22Rv1 (cell line): ENCODE measurements around the gene DOCK3.
"Not testable (repeated sequence)": the region's sequence is repeated elsewhere in the genome, so short reads cannot be mapped to it uniquely, and the experiment has no call there.

Experiments
- H3K27ac ChIP-seq: fragments of 450-650 bp; 2 replicates; pipeline ENCODE4 v1.5.1; 2017
- ZFX ChIP-seq: fragments of 450-650 bp; IDR thresholded peaks from 2 replicates; pipeline ENCODE4 v1.6.1; 2017; ENCODE audit warnings: antibody characterized with exemption, borderline replicate concordance
- TF ChIP-seq, protein P1 (sequence below): fragments of 450-650 bp; IDR thresholded peaks from 2 replicates; pipeline ENCODE4 v1.5.1; 2017; ENCODE audit warnings: mild to moderate bottlenecking

Gene DOCK3

GRCh38 chr3:51173518-51174271 is 499.0 kb downstream of the DOCK3 start:
- no peak overlapping the region for H3K27ac ChIP-seq
- TF ChIP-seq, protein P1, sequence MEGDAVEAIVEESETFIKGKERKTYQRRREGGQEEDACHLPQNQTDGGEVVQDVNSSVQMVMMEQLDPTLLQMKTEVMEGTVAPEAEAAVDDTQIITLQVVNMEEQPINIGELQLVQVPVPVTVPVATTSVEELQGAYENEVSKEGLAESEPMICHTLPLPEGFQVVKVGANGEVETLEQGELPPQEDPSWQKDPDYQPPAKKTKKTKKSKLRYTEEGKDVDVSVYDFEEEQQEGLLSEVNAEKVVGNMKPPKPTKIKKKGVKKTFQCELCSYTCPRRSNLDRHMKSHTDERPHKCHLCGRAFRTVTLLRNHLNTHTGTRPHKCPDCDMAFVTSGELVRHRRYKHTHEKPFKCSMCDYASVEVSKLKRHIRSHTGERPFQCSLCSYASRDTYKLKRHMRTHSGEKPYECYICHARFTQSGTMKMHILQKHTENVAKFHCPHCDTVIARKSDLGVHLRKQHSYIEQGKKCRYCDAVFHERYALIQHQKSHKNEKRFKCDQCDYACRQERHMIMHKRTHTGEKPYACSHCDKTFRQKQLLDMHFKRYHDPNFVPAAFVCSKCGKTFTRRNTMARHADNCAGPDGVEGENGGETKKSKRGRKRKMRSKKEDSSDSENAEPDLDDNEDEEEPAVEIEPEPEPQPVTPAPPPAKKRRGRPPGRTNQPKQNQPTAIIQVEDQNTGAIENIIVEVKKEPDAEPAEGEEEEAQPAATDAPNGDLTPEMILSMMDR: no peak
- no peak for TF ChIP-seq ZFX

DNA sequence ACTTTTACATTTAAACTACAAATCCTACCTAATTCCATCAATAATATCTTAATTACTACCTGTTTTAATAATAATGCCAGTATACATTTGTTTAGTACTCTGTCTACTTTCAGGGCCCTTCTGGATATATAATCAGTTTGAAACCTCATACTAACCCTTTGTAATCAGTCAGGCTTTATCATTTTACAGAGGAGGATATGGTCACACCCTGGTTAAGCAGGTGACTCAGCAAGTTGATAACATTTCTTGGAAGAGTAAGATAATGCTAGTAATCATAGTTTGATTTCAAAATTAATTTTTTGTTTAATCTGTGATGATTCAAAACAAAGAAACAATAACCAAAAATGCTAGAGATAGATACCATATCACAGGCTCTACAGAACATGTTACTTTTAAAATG is 502.2 kb downstream of the DOCK3 start:
- TF ChIP-seq ZFX: no peak
- TF ChIP-seq, protein P1: no peak
- no peak overlapping the region for H3K27ac ChIP-seq

- H3K27ac ChIP-seq: not testable (repeated sequence)
Observed at GRCh38 chr3:51186446-51186845, 511.7 kb downstream of the DOCK3 start.

DNA sequence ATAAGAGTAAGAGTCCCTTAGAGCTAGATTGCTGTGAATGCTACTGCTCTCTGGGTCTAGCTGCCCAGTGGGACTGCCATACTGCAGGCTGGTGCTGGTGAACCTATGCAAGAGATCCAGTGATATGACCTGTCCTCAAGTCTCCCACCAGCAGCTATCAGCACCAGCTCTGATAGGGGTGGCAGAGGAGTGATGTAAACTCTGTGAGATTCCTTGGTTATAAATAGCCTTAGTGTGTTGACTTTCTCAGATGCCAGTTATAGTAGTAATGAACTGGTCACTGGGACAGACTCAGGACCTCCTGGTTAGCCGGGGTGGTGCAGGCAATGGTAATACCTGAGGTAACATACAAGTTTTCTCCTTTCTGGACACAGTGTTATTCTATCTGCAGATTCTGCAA is 515.5 kb downstream of the DOCK3 start:
- no peak for TF ChIP-seq ZFX
- H3K27ac ChIP-seq: no peak overlapping the region

GRCh38 chr3:51190827-51191226 is 516.1 kb downstream of the DOCK3 start:
- no peak overlapping the region for H3K27ac ChIP-seq
- no peak for TF ChIP-seq ZFX
- TF ChIP-seq, protein P1: no peak

DNA sequence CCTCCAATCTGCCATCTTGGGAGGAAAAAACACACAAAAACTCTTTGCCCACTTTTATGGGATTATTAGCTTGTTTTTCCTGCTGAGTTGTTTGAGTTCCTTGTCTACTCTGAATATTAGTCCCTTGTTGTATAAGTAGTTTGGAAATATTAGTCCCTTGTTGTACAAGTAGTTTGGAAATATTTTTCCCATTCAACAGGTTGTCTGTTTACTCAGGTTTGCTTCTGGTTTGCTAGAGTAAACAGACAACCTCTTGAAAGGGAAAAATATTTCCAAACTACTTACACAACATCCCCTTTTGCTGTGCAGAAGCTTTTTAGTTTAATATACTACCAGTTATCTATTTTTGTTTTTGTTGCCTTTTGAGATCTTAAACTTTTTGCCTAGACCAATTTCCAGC is 517.0 kb downstream of the DOCK3 start:
- H3K27ac ChIP-seq: 0 out of 2 replicates have a peak overlapping the region, but pooled peaks have one; percentile 16

GRCh38 chr3:51198477-51198876 is 523.8 kb downstream of the DOCK3 start:
- TF ChIP-seq, protein P1: no peak
- no peak for TF ChIP-seq ZFX
- H3K27ac ChIP-seq: no peak overlapping the region

More for the DNA sequence above, 517.0 kb downstream of the DOCK3 start:
- no peak for TF ChIP-seq ZFX
- TF ChIP-seq, protein P1: no peak

DNA sequence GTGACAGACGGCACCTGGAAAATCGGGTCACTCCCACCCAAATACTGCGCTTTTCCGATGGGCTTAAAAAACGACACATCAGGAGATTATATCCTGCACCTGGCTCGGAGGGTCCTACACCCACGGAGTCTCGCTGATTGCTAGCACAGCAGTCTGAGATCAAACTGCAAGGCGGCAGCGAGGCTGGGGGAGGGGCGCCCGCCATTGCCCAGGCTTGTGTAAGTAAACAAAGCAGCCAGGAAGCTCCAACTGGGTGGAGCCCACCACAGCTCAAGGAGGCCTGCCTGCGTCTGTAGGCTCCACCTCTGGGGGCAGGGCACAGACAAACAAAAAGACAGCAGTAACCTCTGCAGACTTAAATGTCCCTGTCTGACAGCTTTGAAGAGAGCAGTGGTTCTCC is 524.6 kb downstream of the DOCK3 start:
- not testable (repeated sequence) for H3K27ac ChIP-seq

GRCh38 chr3:51216291-51216690 is 541.6 kb downstream of the DOCK3 start:
- TF ChIP-seq ZFX: no peak
- TF ChIP-seq, protein P1: no peak
- no peak overlapping the region for H3K27ac ChIP-seq
